ENCODE data around the gene SERPINA12. TPM values are rescaled to one million over a fixed set of nuclear protein-coding genes. Genes with fewer than 3 reads are reported as not detected.

SERPINA12 gene
- total and polyA plus RNA-seq, 2 experiments from 2014 or later, result not detected

DNA sequence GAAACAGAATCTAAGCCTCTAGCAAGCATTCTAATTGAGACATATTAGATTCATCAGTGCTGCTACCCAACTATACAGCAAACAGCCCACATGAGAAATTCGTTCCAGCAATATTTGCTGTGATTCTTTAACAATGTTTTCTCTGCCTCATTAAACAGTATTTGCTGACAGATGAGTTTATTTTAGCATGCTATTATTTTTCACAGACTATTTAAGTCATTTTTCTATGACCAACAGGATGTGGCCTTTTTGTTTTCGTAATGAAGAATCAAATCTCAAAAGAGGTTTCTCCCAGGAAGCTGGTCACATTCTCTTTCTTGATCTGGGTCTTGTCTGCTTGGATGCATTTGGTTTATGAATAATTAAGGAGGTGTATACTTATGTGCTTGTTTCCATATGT is 23.2 kb upstream of the SERPINA12 start:
- TF ChIP-seq, protein P1, sequence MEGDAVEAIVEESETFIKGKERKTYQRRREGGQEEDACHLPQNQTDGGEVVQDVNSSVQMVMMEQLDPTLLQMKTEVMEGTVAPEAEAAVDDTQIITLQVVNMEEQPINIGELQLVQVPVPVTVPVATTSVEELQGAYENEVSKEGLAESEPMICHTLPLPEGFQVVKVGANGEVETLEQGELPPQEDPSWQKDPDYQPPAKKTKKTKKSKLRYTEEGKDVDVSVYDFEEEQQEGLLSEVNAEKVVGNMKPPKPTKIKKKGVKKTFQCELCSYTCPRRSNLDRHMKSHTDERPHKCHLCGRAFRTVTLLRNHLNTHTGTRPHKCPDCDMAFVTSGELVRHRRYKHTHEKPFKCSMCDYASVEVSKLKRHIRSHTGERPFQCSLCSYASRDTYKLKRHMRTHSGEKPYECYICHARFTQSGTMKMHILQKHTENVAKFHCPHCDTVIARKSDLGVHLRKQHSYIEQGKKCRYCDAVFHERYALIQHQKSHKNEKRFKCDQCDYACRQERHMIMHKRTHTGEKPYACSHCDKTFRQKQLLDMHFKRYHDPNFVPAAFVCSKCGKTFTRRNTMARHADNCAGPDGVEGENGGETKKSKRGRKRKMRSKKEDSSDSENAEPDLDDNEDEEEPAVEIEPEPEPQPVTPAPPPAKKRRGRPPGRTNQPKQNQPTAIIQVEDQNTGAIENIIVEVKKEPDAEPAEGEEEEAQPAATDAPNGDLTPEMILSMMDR (IDR thresholded peaks at IDR 0.05; ENCODE audit: low read depth, low read length), result no peak
- Histone ChIP-seq H3K4me1 (ENCODE audit: low read depth) (no peaks in the 10 kb centered on the region), H3K36me3 (no peaks in the 10 kb centered on the region), H3K4me3 (no peak overlapping the region), H3K27me3 (no peaks in the 10 kb centered on the region), H3K9me3 (ENCODE audit: low read depth) (no peaks in the 10 kb centered on the region), H3K27ac (no peak overlapping the region)
- peak in 1 of 2 donors; percentile 21 for DNase-seq (ENCODE audit: low read depth in 1 of 2, low spot score in 1 of 2)

DNA sequence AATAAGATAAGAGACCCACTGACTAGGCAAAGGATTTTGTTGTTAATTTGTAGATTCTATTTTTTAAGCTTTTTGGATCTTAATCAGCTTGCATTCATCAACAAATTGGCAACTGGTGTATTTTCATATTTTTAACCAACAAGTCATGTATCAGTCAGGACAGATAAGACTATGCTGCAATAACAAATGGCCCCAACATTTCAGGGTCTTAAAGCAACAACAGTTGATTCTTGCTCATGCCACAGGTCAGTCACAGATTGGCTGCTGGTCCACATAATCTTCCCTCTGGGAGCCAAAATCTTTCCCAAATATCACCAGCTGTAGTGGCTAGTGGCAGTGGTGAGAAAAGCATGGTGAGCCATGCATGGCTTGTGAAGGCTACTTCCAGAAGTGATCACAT is 21.9 kb upstream of the SERPINA12 start:
- TF ChIP-seq, protein P1 (IDR thresholded peaks at IDR 0.05; ENCODE audit: low read depth, low read length), result no peak
- Histone ChIP-seq H3K27me3 (no peaks in the 10 kb centered on the region), H3K9me3 (ENCODE audit: low read depth) (no peaks in the 10 kb centered on the region), H3K36me3 (no peaks in the 10 kb centered on the region), H3K27ac (no peak overlapping the region), H3K4me1 (ENCODE audit: low read depth) (no peaks in the 10 kb centered on the region), H3K4me3 (no peak overlapping the region)
- no peak for DNase-seq (ENCODE audit: low read depth in 1 of 2, low spot score in 1 of 2)

DNA sequence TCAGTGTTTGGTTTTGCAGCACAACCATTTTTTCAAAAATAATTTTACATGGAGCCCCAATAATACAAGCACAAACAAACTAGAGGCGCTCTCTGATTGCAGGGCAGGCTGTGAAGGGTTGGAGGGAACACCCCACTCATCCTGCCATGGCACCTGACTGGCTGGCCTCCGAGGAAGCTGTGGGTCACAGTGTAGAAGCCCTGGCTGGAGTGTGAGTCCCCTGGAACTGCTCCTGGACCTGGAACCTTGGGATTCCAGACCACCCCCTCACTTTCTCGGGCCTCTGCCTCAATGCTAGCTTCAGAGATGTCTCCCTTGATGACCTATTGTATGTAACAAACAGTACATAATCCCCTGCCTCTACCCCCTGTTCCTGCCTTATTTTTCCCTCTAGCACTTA is 14.8 kb upstream of the SERPINA12 start:
- Histone ChIP-seq H3K36me3 (no peaks in the 10 kb centered on the region), H3K4me3 (no peak overlapping the region), H3K9me3 (ENCODE audit: low read depth) (no peaks in the 10 kb centered on the region), H3K27ac (no peak overlapping the region), H3K4me1 (ENCODE audit: low read depth) (no peaks in the 10 kb centered on the region), H3K27me3 (peaks cover 2% of the 10 kb centered on the region)
- TF ChIP-seq, protein P1 (IDR thresholded peaks at IDR 0.05; ENCODE audit: low read depth, low read length), result no peak
- DNase-seq (ENCODE audit: low read depth in 1 of 2, low spot score in 1 of 2), result no peak

DNA sequence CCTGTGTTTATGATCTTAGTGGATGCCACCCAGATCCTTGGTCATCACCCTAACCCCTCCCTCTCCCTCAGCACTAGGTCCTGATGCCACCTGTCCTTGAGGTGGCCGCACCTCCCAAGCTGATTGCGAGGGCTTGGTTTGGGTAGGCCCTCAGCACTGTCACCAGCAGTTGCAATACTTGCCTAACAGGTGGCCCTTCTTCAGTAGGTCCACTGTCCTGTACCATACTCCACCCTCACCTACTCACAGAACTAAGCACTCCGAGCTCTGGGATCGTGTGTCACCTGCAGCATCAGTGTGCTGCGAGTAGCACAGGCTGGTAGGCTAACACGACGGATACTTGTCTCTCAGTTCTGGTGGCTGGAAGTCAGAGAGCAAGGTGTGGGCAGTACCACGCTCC is 14.0 kb upstream of the SERPINA12 start:
- Histone ChIP-seq H3K36me3 (no peaks in the 10 kb centered on the region), H3K9me3 (ENCODE audit: low read depth) (no peaks in the 10 kb centered on the region), H3K4me1 (ENCODE audit: low read depth) (no peaks in the 10 kb centered on the region), H3K27ac (no peak overlapping the region), H3K27me3 (peaks cover 2% of the 10 kb centered on the region), H3K4me3 (no peak overlapping the region)
- TF ChIP-seq, protein P1 (IDR thresholded peaks at IDR 0.05; ENCODE audit: low read depth, low read length), result no peak
- DNase-seq (ENCODE audit: low read depth in 1 of 2, low spot score in 1 of 2), result no peak

DNA sequence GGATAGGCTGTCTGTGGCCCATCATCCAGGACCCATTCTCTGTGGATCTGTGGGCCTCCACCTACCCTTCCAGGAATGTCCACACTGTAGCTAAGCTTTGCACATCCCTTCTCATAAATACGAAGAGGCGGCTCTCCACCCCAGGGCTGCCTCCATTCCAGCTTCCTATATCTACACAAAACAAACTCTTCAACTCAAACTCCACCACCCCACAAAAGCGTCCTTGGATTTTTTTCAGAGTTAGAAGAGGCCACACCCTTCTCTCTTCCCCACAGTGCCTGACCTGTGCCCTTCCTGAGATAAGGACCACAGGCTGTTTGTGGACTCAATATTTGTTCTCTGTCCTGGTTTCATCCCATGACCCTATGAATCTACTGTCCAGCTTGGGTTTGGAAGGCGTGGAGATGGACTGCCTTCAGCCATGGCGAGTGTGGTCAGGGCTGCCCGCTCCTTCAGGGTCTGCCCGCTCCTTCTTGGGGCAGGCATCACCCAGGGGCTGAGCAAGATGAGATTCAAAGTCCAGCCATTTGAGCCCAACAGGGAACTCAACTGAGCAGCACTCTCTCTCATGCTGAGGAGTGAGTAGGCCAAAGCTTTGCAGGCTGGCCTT is 13.0 kb upstream of the SERPINA12 start:
- H3K4me3 ChIP-seq, result no peak overlapping the region
- TF ChIP-seq, protein P1 (IDR thresholded peaks at IDR 0.05; ENCODE audit: low read depth, low read length), result no peak
- H3K4me1 ChIP-seq (ENCODE audit: low read depth), result no peaks in the 10 kb centered on the region
- no peak overlapping the region for H3K27ac ChIP-seq
- no peaks in the 10 kb centered on the region for H3K9me3 ChIP-seq (ENCODE audit: low read depth)
- no peaks in the 10 kb centered on the region for H3K36me3 ChIP-seq
- H3K27me3 ChIP-seq, result peaks cover 2% of the 10 kb centered on the region
- no peak for DNase-seq (ENCODE audit: low read depth in 1 of 2, low spot score in 1 of 2)

Data from cardiac muscle cell (in vitro differentiated cells and primary cell).